Mesenchymal stem cell (in vitro differentiated cells and primary cell): ENCODE results near the gene LSM14A.
"Not testable (repeated sequence)": the region's sequence is repeated elsewhere in the genome, so short reads cannot be mapped to it uniquely, and the experiment has no call there.

Experiments
- DNase-seq: peaks from one replicate; pipeline ENCODE4 v3.0.0-alpha.2; 2013
- H2AFZ ChIP-seq: one replicate; pipeline ENCODE4 v1.6.1; 2013; ENCODE audit warnings: low read depth, mild to moderate bottlenecking, control low read depth, inconsistent platforms, low read length, moderate library complexity
- H2AK5ac ChIP-seq: 2 replicates; pipeline ENCODE4 v1.6.1; 2013; ENCODE audit warnings: low read length, moderate library complexity, mild to moderate bottlenecking, inconsistent platforms; ENCODE audit not compliant: severe bottlenecking
- H2BK120ac ChIP-seq: one replicate; pipeline ENCODE4 v1.6.1; 2013; ENCODE audit warnings: low read depth, mild to moderate bottlenecking, inconsistent platforms, low read length, moderate library complexity
- H2BK12ac ChIP-seq, 2 experiments: one replicate each; pipeline ENCODE4 v1.6.1; 2013; ENCODE audit warnings: inconsistent platforms in 2 of 2, low read length in 2 of 2, mild to moderate bottlenecking in 2 of 2, moderate library complexity in 2 of 2, control low read depth in 1 of 2
- H2BK15ac ChIP-seq: one replicate; pipeline ENCODE4 v1.6.1; 2013; ENCODE audit warnings: mild to moderate bottlenecking, low read depth, inconsistent platforms; ENCODE audit not compliant: poor library complexity, severe bottlenecking
- H2BK5ac ChIP-seq: 2 replicates; pipeline ENCODE4 v1.6.1; 2013; ENCODE audit warnings: low read depth, mild to moderate bottlenecking, low read length, control low read depth, inconsistent platforms; ENCODE audit not compliant: poor library complexity, severe bottlenecking
- H3K14ac ChIP-seq, 2 experiments: one replicate each; pipeline ENCODE4 v1.6.1; 2013; ENCODE audit warnings: inconsistent platforms in 2 of 2, low read length in 2 of 2, control low read depth in 1 of 2, mild to moderate bottlenecking in 1 of 2, moderate library complexity in 1 of 2
- H3K18ac ChIP-seq, 2 experiments: one replicate each; pipeline ENCODE4 v1.6.1; 2013; ENCODE audit warnings: inconsistent platforms in 2 of 2, low read length in 2 of 2, control low read depth in 1 of 2, low read depth in 1 of 2, mild to moderate bottlenecking in 1 of 2
- H3K23ac ChIP-seq, 2 experiments: one replicate each; pipeline ENCODE4 v1.6.1; 2013; ENCODE audit warnings: inconsistent platforms in 2 of 2, low read length in 2 of 2, mild to moderate bottlenecking in 2 of 2, moderate library complexity in 2 of 2, control low read depth in 1 of 2
- H3K27ac ChIP-seq: 2 replicates; pipeline ENCODE4 v1.5.1; 2013; ENCODE audit warnings: mild to moderate bottlenecking, moderate library complexity, low read length, control low read depth, inconsistent platforms; ENCODE audit not compliant: poor library complexity, severe bottlenecking
- H3K27me3 ChIP-seq, 2 experiments: 2 replicates each; pipeline versions ENCODE4 v1.6.1 to v1.7.0; 2013; ENCODE audit warnings: low read length in 2 of 2, mild to moderate bottlenecking in 2 of 2, moderate library complexity in 2 of 2, control low read depth in 1 of 2, inconsistent platforms in 1 of 2; ENCODE audit not compliant: control insufficient read depth in 1 of 2, insufficient read depth in 1 of 2
- H3K36me3 ChIP-seq, 2 experiments: 2 replicates each; pipeline versions ENCODE4 v1.6.1 to v1.7.0; 2013; ENCODE audit warnings: low read length in 2 of 2, control low read depth in 1 of 2, inconsistent platforms in 1 of 2, low read depth in 1 of 2, mild to moderate bottlenecking in 1 of 2; ENCODE audit not compliant: insufficient read depth in 2 of 2, control insufficient read depth in 1 of 2
- H3K4ac ChIP-seq, 2 experiments: one replicate each; pipeline ENCODE4 v1.6.1; 2013; ENCODE audit warnings: inconsistent platforms in 2 of 2, low read length in 2 of 2, mild to moderate bottlenecking in 2 of 2, moderate library complexity in 2 of 2, control low read depth in 1 of 2, low read depth in 1 of 2
- H3K4me1 ChIP-seq: 2 replicates; pipeline ENCODE4 v1.6.1; 2013; ENCODE audit warnings: low read depth, low read length, control low read depth; ENCODE audit not compliant: control insufficient read depth, insufficient read depth
- H3K4me2 ChIP-seq: 2 replicates; pipeline ENCODE4 v1.6.1; 2013; ENCODE audit warnings: low read length, mild to moderate bottlenecking, inconsistent platforms; ENCODE audit not compliant: poor library complexity, severe bottlenecking
- H3K4me3 ChIP-seq, 2 experiments: 2 replicates each; pipeline versions ENCODE4 v1.5.1 to v1.7.0; 2013; ENCODE audit warnings: low read length in 2 of 2, mild to moderate bottlenecking in 2 of 2, control low read depth in 1 of 2, low read depth in 1 of 2; ENCODE audit not compliant: insufficient read depth in 1 of 2
- H3K79me1 ChIP-seq: replicated peaks from 2 replicates; pipeline ENCODE4 v1.6.1; 2013; ENCODE audit warnings: mild to moderate bottlenecking, control low read depth, low read length, inconsistent platforms; ENCODE audit not compliant: poor library complexity, severe bottlenecking
- H3K9ac ChIP-seq: 2 replicates; pipeline ENCODE4 v1.7.0; 2013; ENCODE audit warnings: mild to moderate bottlenecking, low read length, moderate library complexity
- H3K9me3 ChIP-seq: 2 replicates; pipeline ENCODE4 v1.7.0; 2013; ENCODE audit warnings: mild to moderate bottlenecking, low read length; ENCODE audit not compliant: control insufficient read depth
- H4K8ac ChIP-seq: one replicate; pipeline ENCODE4 v1.6.1; 2013; ENCODE audit warnings: inconsistent platforms, mild to moderate bottlenecking, low read length, moderate library complexity
- H4K91ac ChIP-seq: one replicate; pipeline ENCODE4 v1.6.1; 2013; ENCODE audit warnings: mild to moderate bottlenecking, low read length, inconsistent platforms
- WGBS: methylation state at CpG from one replicate; pipeline ENCODE4 v1.1.7; 2013; ENCODE audit warnings: mixed read lengths; 5-methylcytosine and 5-hydroxymethylcytosine counted together

LSM14A gene

GRCh38 chr19:34165295-34165738 is 7.0 kb upstream of the LSM14A start:
- H3K4ac ChIP-seq: no peak overlapping the region
- 82% methylated on average over 8 of the region's 8 CpGs for WGBS
- H4K8ac ChIP-seq: no peak overlapping the region
- no peaks in the 10 kb centered on the region for H3K36me3 ChIP-seq
- H3K27me3 ChIP-seq: no peaks in the 10 kb centered on the region
- H3K23ac ChIP-seq: no peak overlapping the region
- no peak overlapping the region for H3K27ac ChIP-seq
- no peak overlapping the region for H3K18ac ChIP-seq
- no peak overlapping the region for H3K14ac ChIP-seq
- no peak overlapping the region for H2BK15ac ChIP-seq
- no peaks in the 10 kb centered on the region for H3K79me1 ChIP-seq
- no peak overlapping the region for H3K4me3 ChIP-seq
- peaks cover 1% of the 10 kb centered on the region for H3K4me1 ChIP-seq
- DNase-seq: no peak
- H2BK5ac ChIP-seq: no peak overlapping the region
- no peak overlapping the region for H2BK12ac ChIP-seq
- H2AK5ac ChIP-seq: no peak overlapping the region
- no peak overlapping the region for H2AFZ ChIP-seq
- no peak overlapping the region for H4K91ac ChIP-seq
- no peak overlapping the region for H3K4me2 ChIP-seq
- H3K9ac ChIP-seq: no peak overlapping the region
- no peaks in the 10 kb centered on the region for H3K9me3 ChIP-seq
- no peak overlapping the region for H2BK120ac ChIP-seq

GRCh38 chr19:34169475-34170199 is 2.7 kb upstream of the LSM14A start:
- H3K27me3 ChIP-seq, H3K18ac ChIP-seq, H2BK12ac ChIP-seq, H3K27ac ChIP-seq, H3K36me3 ChIP-seq, H3K14ac ChIP-seq, H3K23ac ChIP-seq, H3K4ac ChIP-seq, H3K79me1 ChIP-seq, H2BK5ac ChIP-seq, H3K9me3 ChIP-seq, H4K8ac ChIP-seq, H2BK120ac ChIP-seq, H3K4me2 ChIP-seq, H3K4me1 ChIP-seq, DNase-seq, H3K9ac ChIP-seq, H4K91ac ChIP-seq, H3K4me3 ChIP-seq, H2AK5ac ChIP-seq, H2AFZ ChIP-seq, H2BK15ac ChIP-seq: not testable (repeated sequence)
- WGBS: 95% methylated on average over 8 of the region's 12 CpGs

GRCh38 chr19:34171539-34171876 is 796 bp upstream of the LSM14A start:
- Histone ChIP-seq H3K27me3 (no peaks in the 10 kb centered on the region), H3K9ac (peak overlapping the region; percentile 96), H3K27ac (peak overlapping the region; percentile 96), H3K18ac (peak overlapping the region; percentile 89 to 99), H2BK120ac (no peak overlapping the region), H3K4me2 (peak overlapping the region; percentile 94), H3K4me1 (peaks cover 14% of the 10 kb centered on the region), H3K36me3 (peaks cover 4 to 6% of the 10 kb centered on the region in 2 experiments), H3K14ac (peak overlapping the region in 1 of 2 experiments; percentile 99), H2BK5ac (no peak overlapping the region), H2AK5ac (peak overlapping the region; percentile 89), H4K91ac (peak overlapping the region; percentile 95), H3K79me1 (no peaks in the 10 kb centered on the region), H2BK15ac (no peak overlapping the region), H2AFZ (peak overlapping the region; percentile 91), H3K4ac (peak overlapping the region; percentile 94 to 100), H3K4me3 (peak overlapping the region; percentile 62 to 82), H3K9me3 (no peaks in the 10 kb centered on the region), H2BK12ac (peak overlapping the region in 1 of 2 experiments; percentile 46), H4K8ac (peak overlapping the region; percentile 99), H3K23ac (peak overlapping the region in 1 of 2 experiments; percentile 99)
- WGBS: 16% methylated on average over 9 of the region's 9 CpGs
- DNase-seq: peak; percentile 79

GRCh38 chr19:34172661-34173192 is 423 bp downstream of the LSM14A start:
- H3K4me1 ChIP-seq: peaks cover 18% of the 10 kb centered on the region
- H3K9me3 ChIP-seq: no peaks in the 10 kb centered on the region
- peak overlapping the region; percentile 99 for H3K27ac ChIP-seq
- peak overlapping the region; percentile 54 for H2AK5ac ChIP-seq
- peak overlapping the region; percentile 99 for H2BK5ac ChIP-seq
- WGBS: under 1% methylated on average over 50 of the region's 58 CpGs
- no peaks in the 10 kb centered on the region for H3K79me1 ChIP-seq
- DNase-seq: no peak
- peak overlapping the region; percentile 99 for H4K8ac ChIP-seq
- peak overlapping the region; percentile 85 to 100 for H3K18ac ChIP-seq
- no peaks in the 10 kb centered on the region for H3K27me3 ChIP-seq
- peak overlapping the region; percentile 94 to 100 for H3K4me3 ChIP-seq
- peak overlapping the region; percentile 100 for H3K4ac ChIP-seq
- H3K23ac ChIP-seq: peak overlapping the region in 1 of 2 experiments; percentile 100
- H3K14ac ChIP-seq: peak overlapping the region; percentile 58 to 100
- peak overlapping the region; percentile 97 for H2BK15ac ChIP-seq
- H3K4me2 ChIP-seq: peak overlapping the region; percentile 58
- H4K91ac ChIP-seq: peak overlapping the region; percentile 100
- H3K9ac ChIP-seq: peak overlapping the region; percentile 96
- peak overlapping the region; percentile 88 for H2BK120ac ChIP-seq
- peaks cover 8 to 9% of the 10 kb centered on the region in 2 experiments for H3K36me3 ChIP-seq
- H2BK12ac ChIP-seq: no peak overlapping the region
- H2AFZ ChIP-seq: peak overlapping the region; percentile 97
